Osteocyte (in vitro differentiated cells): ENCODE measurements around the gene NLGN2. TPM values are rescaled to one million over a fixed set of nuclear protein-coding genes. Genes with fewer than 3 reads are reported as not detected.

Experiments used
- DNase-seq: peaks from one replicate; pipeline ENCODE4 v3.0.0; 2021; ENCODE audit warnings: mixed read lengths; ENCODE audit not compliant: unreplicated experiment; ENCODE audit errors: extremely low spot score
- H3K27ac Mint-ChIP-seq: one replicate; pipeline ENCODE4 v1.8.0; 2021; ENCODE audit warnings: mild to moderate bottlenecking, mixed read lengths; ENCODE audit not compliant: unreplicated experiment
- H3K27me3 Mint-ChIP-seq: one replicate; pipeline ENCODE4 v1.8.0; 2021; ENCODE audit warnings: mixed read lengths; ENCODE audit not compliant: unreplicated experiment
- H3K36me3 Mint-ChIP-seq: one replicate; pipeline ENCODE4 v1.8.0; 2021; ENCODE audit warnings: mixed read lengths; ENCODE audit not compliant: unreplicated experiment
- H3K4me1 Mint-ChIP-seq: one replicate; pipeline ENCODE4 v1.8.0; 2021; ENCODE audit warnings: mixed read lengths; ENCODE audit not compliant: unreplicated experiment
- H3K4me3 Mint-ChIP-seq: one replicate; pipeline ENCODE4 v1.8.0; 2021; ENCODE audit warnings: mild to moderate bottlenecking, moderate library complexity, mixed read lengths; ENCODE audit not compliant: unreplicated experiment
- H3K9me3 Mint-ChIP-seq: one replicate; pipeline ENCODE4 v1.8.0; 2021; ENCODE audit warnings: mixed read lengths; ENCODE audit not compliant: unreplicated experiment
- total RNA-seq: library from RNA; stranded (reverse); gene quantifications from 2 replicates; pipeline ENCODE4 v1.2.1, GENCODE V29; 2021
- TF ChIP-seq, protein P1 (sequence below): fragments of 200-600 bp; sonication (generic); IDR thresholded peaks from 2 replicates; pipeline ENCODE4 v1.5.0; 2021; ENCODE audit warnings: antibody characterized with exemption, mild to moderate bottlenecking, moderate library complexity

NLGN2 gene
- total RNA-seq, 1 donor from 2014 or later: 56.8 TPM

DNA sequence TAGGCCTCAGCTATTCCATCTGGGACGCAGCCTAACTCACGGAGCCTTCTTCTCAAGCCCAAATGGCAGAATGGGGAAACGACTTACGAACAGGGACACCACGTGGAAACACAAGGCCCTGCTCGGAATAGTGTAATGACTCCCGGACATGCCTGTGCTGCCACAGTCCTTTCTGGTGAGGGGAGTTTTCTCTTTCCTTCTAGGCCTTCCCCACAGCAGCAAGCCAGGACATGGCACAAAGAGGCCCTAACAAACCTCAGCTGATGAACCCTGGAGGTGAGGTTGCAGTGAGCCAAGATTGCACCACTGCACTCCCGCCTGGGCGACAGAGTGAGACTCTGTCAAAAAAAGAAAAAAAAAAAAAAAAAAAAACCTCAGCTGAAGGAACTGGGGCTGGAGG lies 56.4 kb downstream of the NLGN2 start:
- H3K27ac Mint-ChIP-seq: no peak overlapping the region
- no peak overlapping the region for H3K4me3 Mint-ChIP-seq
- no peaks in the 10 kb centered on the region for H3K4me1 Mint-ChIP-seq
- no peaks in the 10 kb centered on the region for H3K9me3 Mint-ChIP-seq
- TF ChIP-seq, protein P1, sequence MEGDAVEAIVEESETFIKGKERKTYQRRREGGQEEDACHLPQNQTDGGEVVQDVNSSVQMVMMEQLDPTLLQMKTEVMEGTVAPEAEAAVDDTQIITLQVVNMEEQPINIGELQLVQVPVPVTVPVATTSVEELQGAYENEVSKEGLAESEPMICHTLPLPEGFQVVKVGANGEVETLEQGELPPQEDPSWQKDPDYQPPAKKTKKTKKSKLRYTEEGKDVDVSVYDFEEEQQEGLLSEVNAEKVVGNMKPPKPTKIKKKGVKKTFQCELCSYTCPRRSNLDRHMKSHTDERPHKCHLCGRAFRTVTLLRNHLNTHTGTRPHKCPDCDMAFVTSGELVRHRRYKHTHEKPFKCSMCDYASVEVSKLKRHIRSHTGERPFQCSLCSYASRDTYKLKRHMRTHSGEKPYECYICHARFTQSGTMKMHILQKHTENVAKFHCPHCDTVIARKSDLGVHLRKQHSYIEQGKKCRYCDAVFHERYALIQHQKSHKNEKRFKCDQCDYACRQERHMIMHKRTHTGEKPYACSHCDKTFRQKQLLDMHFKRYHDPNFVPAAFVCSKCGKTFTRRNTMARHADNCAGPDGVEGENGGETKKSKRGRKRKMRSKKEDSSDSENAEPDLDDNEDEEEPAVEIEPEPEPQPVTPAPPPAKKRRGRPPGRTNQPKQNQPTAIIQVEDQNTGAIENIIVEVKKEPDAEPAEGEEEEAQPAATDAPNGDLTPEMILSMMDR: no peak
- no peak for DNase-seq
- H3K36me3 Mint-ChIP-seq: peaks cover 16% of the 10 kb centered on the region
- no peaks in the 10 kb centered on the region for H3K27me3 Mint-ChIP-seq

DNA sequence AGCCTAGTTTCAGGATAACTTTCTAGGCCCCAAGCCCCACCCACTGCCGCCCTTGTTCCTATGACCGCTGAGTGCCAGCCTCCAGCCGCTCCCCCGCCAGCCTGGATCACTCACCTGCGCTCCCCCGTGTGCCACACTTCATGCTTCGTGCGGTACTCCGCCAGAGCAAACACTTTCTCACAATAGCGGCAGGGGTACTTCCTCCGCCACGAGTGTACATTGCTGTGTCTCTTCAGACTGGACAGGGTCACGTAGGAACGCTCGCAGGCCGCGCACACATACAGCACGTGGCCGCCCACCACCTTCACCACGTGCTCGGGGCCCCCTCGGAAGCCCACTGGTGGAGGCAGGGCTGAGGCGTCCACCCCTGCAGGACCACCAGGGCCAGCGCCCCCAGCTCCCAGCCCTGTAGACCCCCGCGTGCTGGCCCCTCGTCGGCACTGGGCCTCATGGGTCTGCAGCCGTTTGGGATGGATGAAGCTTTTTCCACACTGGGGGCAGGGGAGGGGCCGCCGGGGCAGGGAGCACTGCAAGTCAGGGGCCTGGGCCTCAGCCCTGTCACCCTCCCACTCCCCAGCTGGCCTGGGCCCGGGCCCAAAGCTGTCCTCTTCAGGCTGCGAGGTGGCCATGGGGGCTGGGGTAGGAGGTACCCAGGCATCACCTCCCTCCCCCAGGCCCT lies 58.1 kb downstream of the NLGN2 start:
- Mint-ChIP-seq H3K4me3 (no peak overlapping the region), H3K4me1 (no peaks in the 10 kb centered on the region), H3K27me3 (no peaks in the 10 kb centered on the region), H3K27ac (no peak overlapping the region), H3K9me3 (no peaks in the 10 kb centered on the region), H3K36me3 (peaks cover 16% of the 10 kb centered on the region)
- DNase-seq: no peak
- TF ChIP-seq, protein P1: no peak

GRCh38 chr17:7466318-7466638 lies 58.6 kb downstream of the NLGN2 start:
- H3K4me3 Mint-ChIP-seq: no peak overlapping the region
- H3K4me1 Mint-ChIP-seq: no peaks in the 10 kb centered on the region
- H3K36me3 Mint-ChIP-seq: peaks cover 13% of the 10 kb centered on the region
- DNase-seq: no peak
- TF ChIP-seq, protein P1: no peak
- no peaks in the 10 kb centered on the region for H3K9me3 Mint-ChIP-seq
- no peaks in the 10 kb centered on the region for H3K27me3 Mint-ChIP-seq
- H3K27ac Mint-ChIP-seq: no peak overlapping the region

GRCh38 chr17:7466639-7467341 lies 59.1 kb downstream of the NLGN2 start:
- Mint-ChIP-seq H3K4me1 (no peaks in the 10 kb centered on the region), H3K27me3 (no peaks in the 10 kb centered on the region), H3K9me3 (no peaks in the 10 kb centered on the region), H3K36me3 (peaks cover 12% of the 10 kb centered on the region), H3K27ac (peak overlapping the region; percentile 70), H3K4me3 (no peak overlapping the region)
- TF ChIP-seq, protein P1: no peak
- DNase-seq: no peak

GRCh38 chr17:7467498-7467897 lies 59.9 kb downstream of the NLGN2 start:
- no peak for DNase-seq
- H3K4me3 Mint-ChIP-seq: no peak overlapping the region

More at GRCh38 chr17:7467498-7467897, 59.9 kb downstream of the NLGN2 start:
- Mint-ChIP-seq H3K9me3 (no peaks in the 10 kb centered on the region), H3K27me3 (no peaks in the 10 kb centered on the region), H3K4me1 (peaks cover 2% of the 10 kb centered on the region), H3K27ac (peak overlapping the region; percentile 70), H3K36me3 (peaks cover 12% of the 10 kb centered on the region)
- TF ChIP-seq, protein P1: no peak
